ENCODE data around the gene PARG.

PARG gene

GRCh38 chr10:49798275-49798674 lies 143.6 kb downstream of the PARG start:
- TF ChIP-seq, protein P1, sequence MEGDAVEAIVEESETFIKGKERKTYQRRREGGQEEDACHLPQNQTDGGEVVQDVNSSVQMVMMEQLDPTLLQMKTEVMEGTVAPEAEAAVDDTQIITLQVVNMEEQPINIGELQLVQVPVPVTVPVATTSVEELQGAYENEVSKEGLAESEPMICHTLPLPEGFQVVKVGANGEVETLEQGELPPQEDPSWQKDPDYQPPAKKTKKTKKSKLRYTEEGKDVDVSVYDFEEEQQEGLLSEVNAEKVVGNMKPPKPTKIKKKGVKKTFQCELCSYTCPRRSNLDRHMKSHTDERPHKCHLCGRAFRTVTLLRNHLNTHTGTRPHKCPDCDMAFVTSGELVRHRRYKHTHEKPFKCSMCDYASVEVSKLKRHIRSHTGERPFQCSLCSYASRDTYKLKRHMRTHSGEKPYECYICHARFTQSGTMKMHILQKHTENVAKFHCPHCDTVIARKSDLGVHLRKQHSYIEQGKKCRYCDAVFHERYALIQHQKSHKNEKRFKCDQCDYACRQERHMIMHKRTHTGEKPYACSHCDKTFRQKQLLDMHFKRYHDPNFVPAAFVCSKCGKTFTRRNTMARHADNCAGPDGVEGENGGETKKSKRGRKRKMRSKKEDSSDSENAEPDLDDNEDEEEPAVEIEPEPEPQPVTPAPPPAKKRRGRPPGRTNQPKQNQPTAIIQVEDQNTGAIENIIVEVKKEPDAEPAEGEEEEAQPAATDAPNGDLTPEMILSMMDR (IDR thresholded peaks at IDR 0.05; ENCODE audit: low read depth, low read length, missing control alignments): no peak
- Histone ChIP-seq H3K36me3 (replicated peaks) (no peaks in the 10 kb centered on the region), H3K27me3 (replicated peaks) (no peaks in the 10 kb centered on the region), H3K27ac (no peak overlapping the region), H3K4me3 (ENCODE audit: low read depth, low read length) (no peak overlapping the region)
- in situ Hi-C loops (cut with HindIII; ENCODE audit: low pct_ligation_motif_present, low sequenced_read_pairs): no loop called here
- no peak for DNase-seq

DNA sequence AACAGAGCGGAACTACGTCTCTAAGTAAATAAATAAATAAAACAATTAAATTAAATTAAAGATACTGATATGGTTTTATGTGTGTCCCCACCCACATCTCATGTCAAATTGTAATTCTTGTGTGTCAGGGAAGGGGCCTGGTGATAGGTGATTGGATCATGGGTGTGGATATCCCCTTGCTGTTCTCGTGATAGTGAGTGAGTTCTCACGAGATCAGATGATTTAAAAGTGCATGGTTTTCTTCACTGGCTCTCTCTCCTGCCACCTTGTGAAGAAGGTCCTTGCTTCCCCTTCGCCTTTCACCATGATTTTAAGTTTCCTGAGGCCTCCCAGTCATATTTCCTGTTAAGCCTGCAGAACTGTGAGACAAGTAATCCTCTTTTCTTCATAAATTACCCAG lies 150.7 kb downstream of the PARG start:
- no peak for DNase-seq
- no peaks in the 10 kb centered on the region for H3K27me3 ChIP-seq (replicated peaks)
- TF ChIP-seq, protein P1 (IDR thresholded peaks at IDR 0.05; ENCODE audit: low read depth, low read length, missing control alignments): no peak
- H3K4me3 ChIP-seq (ENCODE audit: low read depth, low read length): no peak overlapping the region
- no peaks in the 10 kb centered on the region for H3K36me3 ChIP-seq (replicated peaks)
- in situ Hi-C loops (cut with HindIII; ENCODE audit: low pct_ligation_motif_present, low sequenced_read_pairs): no loop called here
- H3K27ac ChIP-seq: no peak overlapping the region

- TF ChIP-seq, protein P1 (IDR thresholded peaks at IDR 0.05; ENCODE audit: low read depth, low read length, missing control alignments): no peak
Measured at GRCh38 chr10:49784681-49785080, 157.1 kb downstream of the PARG start.

GRCh38 chr10:49783645-49784044 lies 158.2 kb downstream of the PARG start:
- Histone ChIP-seq H3K27me3 (replicated peaks) (no peaks in the 10 kb centered on the region), H3K36me3 (replicated peaks) (no peaks in the 10 kb centered on the region), H3K27ac (no peak overlapping the region), H3K4me3 (ENCODE audit: low read depth, low read length) (no peak overlapping the region)
- in situ Hi-C loops (cut with HindIII; ENCODE audit: low pct_ligation_motif_present, low sequenced_read_pairs): no loop called here
- DNase-seq: no peak
- TF ChIP-seq, protein P1 (IDR thresholded peaks at IDR 0.05; ENCODE audit: low read depth, low read length, missing control alignments): peak; percentile 2

More at GRCh38 chr10:49784681-49785080, 157.1 kb downstream of the PARG start:
- H3K4me3 ChIP-seq (ENCODE audit: low read depth, low read length): no peak overlapping the region
- H3K27me3 ChIP-seq (replicated peaks): no peaks in the 10 kb centered on the region
- in situ Hi-C loops (cut with HindIII; ENCODE audit: low pct_ligation_motif_present, low sequenced_read_pairs): no loop called here
- no peak overlapping the region for H3K27ac ChIP-seq
- H3K36me3 ChIP-seq (replicated peaks): no peaks in the 10 kb centered on the region
- no peak for DNase-seq

DNA sequence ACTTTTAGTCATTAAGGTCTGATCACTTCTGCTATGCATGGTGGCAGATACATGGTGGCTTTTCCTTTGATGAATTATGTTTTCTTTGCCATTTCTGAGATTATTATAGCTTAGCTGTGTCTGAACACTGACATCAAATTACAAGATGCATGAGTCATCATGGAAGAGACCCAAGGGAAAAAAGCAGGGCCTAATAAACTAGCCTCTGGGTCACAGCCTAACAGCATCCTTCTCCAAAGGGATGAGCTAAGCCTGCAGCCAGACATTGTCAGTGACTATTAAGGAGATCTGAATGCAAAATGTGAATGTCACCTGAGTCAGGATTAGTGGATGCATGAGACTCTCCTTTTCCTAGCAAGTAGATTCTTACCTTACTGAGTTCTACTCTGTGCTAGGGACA lies 160.6 kb downstream of the PARG start:
- TF ChIP-seq, protein P1 (IDR thresholded peaks at IDR 0.05; ENCODE audit: low read depth, low read length, missing control alignments): no peak
- in situ Hi-C loops (cut with HindIII; ENCODE audit: low pct_ligation_motif_present, low sequenced_read_pairs): no loop called here
- peak; percentile 38 for DNase-seq
- H3K27ac ChIP-seq: no peak overlapping the region
- no peak overlapping the region for H3K4me3 ChIP-seq (ENCODE audit: low read depth, low read length)
- H3K36me3 ChIP-seq (replicated peaks): no peaks in the 10 kb centered on the region
- H3K27me3 ChIP-seq (replicated peaks): no peaks in the 10 kb centered on the region

DNA sequence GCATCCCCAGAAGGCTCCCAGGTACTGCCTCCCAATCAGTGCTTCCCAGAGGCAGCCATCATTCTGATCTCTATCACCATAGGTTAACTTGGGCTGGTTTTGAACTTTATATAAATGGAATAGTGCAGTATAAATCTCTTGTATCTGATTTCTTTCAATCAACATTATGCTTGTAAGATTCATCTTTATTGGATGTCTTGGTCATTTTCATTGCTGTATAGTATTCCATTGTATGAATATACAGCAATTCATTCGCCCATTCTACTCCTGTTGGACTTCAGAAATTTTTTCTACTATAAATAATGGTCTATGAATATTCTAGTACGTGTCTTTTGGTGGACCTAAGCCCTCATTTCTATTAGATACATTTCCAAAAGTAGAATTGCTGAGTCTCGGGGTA lies 163.6 kb downstream of the PARG start:
- in situ Hi-C loops (cut with HindIII; ENCODE audit: low pct_ligation_motif_present, low sequenced_read_pairs): no loop called here
- TF ChIP-seq, protein P1 (IDR thresholded peaks at IDR 0.05; ENCODE audit: low read depth, low read length, missing control alignments): no peak
- H3K27me3 ChIP-seq (replicated peaks): no peaks in the 10 kb centered on the region
- no peak overlapping the region for H3K4me3 ChIP-seq (ENCODE audit: low read depth, low read length)
- no peak for DNase-seq
- H3K36me3 ChIP-seq (replicated peaks): no peaks in the 10 kb centered on the region
- no peak overlapping the region for H3K27ac ChIP-seq
